Nephron progenitor cell (in vitro differentiated cells): ENCODE data around the gene ITIH5.

Source experiments
- DNase-seq: peaks from one replicate; pipeline ENCODE4 v3.0.0; 2021
- H3K27ac Mint-ChIP-seq: 2 replicates; pipeline ENCODE4 v1.8.0; 2021; ENCODE audit warnings: mild to moderate bottlenecking, moderate library complexity, mixed read lengths
- H3K27me3 Mint-ChIP-seq: 2 replicates; pipeline ENCODE4 v1.8.0; 2021; ENCODE audit warnings: mild to moderate bottlenecking, low read depth, mixed read lengths; ENCODE audit not compliant: poor library complexity
- H3K36me3 Mint-ChIP-seq: 2 replicates; pipeline ENCODE4 v1.8.0; 2021; ENCODE audit warnings: low read depth, mixed read lengths
- H3K4me1 Mint-ChIP-seq: 2 replicates; pipeline ENCODE4 v1.8.0; 2021; ENCODE audit warnings: mixed read lengths
- H3K4me3 Mint-ChIP-seq: 2 replicates; pipeline ENCODE4 v1.8.0; 2021; ENCODE audit warnings: mild to moderate bottlenecking, moderate library complexity, mixed read lengths
- H3K9me3 Mint-ChIP-seq: 2 replicates; pipeline ENCODE4 v1.8.0; 2021; ENCODE audit warnings: mild to moderate bottlenecking, moderate library complexity, mixed read lengths
- TF ChIP-seq, protein P1 (sequence below): fragments of 200-600 bp; sonication (generic); IDR thresholded peaks from 2 replicates; pipeline ENCODE4 v1.5.0; 2021; ENCODE audit warnings: antibody characterized with exemption

ITIH5 gene

DNA sequence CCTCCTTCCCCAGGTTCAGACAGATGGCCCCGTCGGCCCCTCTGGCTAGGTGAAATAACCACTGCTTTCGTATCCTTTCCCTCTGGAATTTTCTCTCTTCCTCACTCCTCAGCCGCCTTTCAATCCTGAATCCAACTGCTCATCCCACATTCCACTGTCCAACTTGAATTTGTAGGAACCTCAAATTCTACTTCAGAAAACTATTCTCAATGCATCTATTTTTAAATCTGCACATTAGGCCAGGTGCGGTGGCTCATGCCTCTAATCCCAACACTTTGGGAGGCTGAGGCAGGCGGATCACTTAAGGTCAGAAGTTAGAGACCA is 78.9 kb downstream of the ITIH5 start:
- TF ChIP-seq, protein P1, sequence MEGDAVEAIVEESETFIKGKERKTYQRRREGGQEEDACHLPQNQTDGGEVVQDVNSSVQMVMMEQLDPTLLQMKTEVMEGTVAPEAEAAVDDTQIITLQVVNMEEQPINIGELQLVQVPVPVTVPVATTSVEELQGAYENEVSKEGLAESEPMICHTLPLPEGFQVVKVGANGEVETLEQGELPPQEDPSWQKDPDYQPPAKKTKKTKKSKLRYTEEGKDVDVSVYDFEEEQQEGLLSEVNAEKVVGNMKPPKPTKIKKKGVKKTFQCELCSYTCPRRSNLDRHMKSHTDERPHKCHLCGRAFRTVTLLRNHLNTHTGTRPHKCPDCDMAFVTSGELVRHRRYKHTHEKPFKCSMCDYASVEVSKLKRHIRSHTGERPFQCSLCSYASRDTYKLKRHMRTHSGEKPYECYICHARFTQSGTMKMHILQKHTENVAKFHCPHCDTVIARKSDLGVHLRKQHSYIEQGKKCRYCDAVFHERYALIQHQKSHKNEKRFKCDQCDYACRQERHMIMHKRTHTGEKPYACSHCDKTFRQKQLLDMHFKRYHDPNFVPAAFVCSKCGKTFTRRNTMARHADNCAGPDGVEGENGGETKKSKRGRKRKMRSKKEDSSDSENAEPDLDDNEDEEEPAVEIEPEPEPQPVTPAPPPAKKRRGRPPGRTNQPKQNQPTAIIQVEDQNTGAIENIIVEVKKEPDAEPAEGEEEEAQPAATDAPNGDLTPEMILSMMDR, result no peak
- Mint-ChIP-seq H3K9me3 (no peaks in the 10 kb centered on the region), H3K27ac (no peak overlapping the region), H3K27me3 (peaks cover 18% of the 10 kb centered on the region), H3K4me1 (no peaks in the 10 kb centered on the region), H3K4me3 (no peak overlapping the region), H3K36me3 (no peaks in the 10 kb centered on the region)
- no peak for DNase-seq

GRCh38 chr10:7587168-7587864 is 79.5 kb downstream of the ITIH5 start:
- Mint-ChIP-seq H3K27me3 (peaks cover 18% of the 10 kb centered on the region), H3K4me3 (no peak overlapping the region), H3K36me3 (no peaks in the 10 kb centered on the region), H3K27ac (no peak overlapping the region), H3K4me1 (no peaks in the 10 kb centered on the region), H3K9me3 (no peaks in the 10 kb centered on the region)
- TF ChIP-seq, protein P1, result no peak
- no peak for DNase-seq

GRCh38 chr10:7585228-7585627 is 81.5 kb downstream of the ITIH5 start:
- DNase-seq, result no peak
- Mint-ChIP-seq H3K9me3 (no peaks in the 10 kb centered on the region), H3K36me3 (no peaks in the 10 kb centered on the region), H3K4me1 (no peaks in the 10 kb centered on the region), H3K4me3 (no peak overlapping the region), H3K27me3 (peaks cover 18% of the 10 kb centered on the region), H3K27ac (no peak overlapping the region)
- TF ChIP-seq, protein P1, result no peak

DNA sequence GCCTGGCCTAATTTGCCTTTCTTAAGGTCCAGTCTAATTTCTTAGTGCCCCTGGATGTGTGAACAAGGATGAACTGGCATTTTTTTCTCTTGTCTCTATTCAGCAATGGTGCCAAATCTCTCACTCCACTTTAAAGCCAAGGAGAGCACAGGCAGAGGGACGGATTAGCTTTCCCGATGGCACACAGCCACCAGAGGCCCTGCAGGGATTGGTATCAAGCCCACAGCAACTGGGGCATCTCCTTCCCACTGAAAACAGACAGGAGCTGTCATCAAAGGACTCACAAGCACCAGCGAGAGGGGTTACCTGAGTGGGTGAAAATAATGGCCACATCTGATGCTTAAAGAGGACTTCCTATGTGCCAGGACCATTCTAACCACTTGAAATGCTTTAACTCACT is 83.1 kb downstream of the ITIH5 start:
- no peaks in the 10 kb centered on the region for H3K9me3 Mint-ChIP-seq
- H3K36me3 Mint-ChIP-seq, result no peaks in the 10 kb centered on the region
- H3K4me1 Mint-ChIP-seq, result no peaks in the 10 kb centered on the region
- no peak overlapping the region for H3K27ac Mint-ChIP-seq
- peaks cover 19% of the 10 kb centered on the region for H3K27me3 Mint-ChIP-seq
- DNase-seq, result no peak
- TF ChIP-seq, protein P1, result no peak
- H3K4me3 Mint-ChIP-seq, result no peak overlapping the region

DNA sequence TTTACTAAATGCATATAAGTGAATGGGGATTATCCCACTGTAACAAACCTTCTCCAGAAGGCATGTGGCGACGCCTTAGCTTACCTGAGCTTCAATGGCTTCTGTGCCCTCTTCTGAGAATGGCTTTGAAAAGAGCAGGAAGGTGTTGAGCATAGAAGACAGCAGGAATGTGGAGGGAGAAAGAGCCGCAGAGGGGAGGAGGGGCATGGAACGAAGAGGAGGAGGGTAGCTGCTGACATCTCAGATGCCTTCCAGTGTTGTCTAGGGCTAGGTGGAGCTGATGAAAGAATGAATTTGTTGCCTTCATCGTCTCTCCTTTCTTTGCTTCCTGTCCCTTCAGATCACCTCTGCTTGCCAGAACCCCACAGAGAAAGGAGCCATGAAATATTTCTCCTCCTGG is 86.2 kb downstream of the ITIH5 start:
- H3K27ac Mint-ChIP-seq, result no peak overlapping the region
- no peaks in the 10 kb centered on the region for H3K36me3 Mint-ChIP-seq
- no peak for DNase-seq
- H3K4me1 Mint-ChIP-seq, result peaks cover 5% of the 10 kb centered on the region
- no peaks in the 10 kb centered on the region for H3K9me3 Mint-ChIP-seq
- TF ChIP-seq, protein P1, result no peak
- no peak overlapping the region for H3K4me3 Mint-ChIP-seq
- peaks cover 14% of the 10 kb centered on the region for H3K27me3 Mint-ChIP-seq

DNA sequence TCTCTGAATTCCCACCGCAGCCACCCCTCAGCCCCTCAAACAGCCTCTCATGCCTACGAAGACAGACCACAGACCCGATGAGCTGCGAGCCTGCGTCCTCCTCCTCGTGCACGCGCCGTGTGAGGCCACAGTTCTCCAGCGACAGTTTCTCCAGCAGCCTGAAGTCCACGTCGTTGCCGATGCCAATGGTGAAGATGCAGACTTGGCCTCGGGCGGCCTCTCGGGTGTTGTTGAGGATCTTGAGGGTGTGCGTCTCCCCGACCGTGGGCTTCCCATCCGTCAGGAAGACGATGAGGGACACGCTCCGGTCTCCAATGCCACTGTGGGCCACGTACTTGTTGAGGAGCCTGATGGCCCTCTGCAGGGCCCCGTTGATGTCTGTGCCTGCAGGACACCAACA is 87.1 kb downstream of the ITIH5 start:
- no peak for DNase-seq
- TF ChIP-seq, protein P1, result no peak
- no peaks in the 10 kb centered on the region for H3K36me3 Mint-ChIP-seq
- peaks cover 12% of the 10 kb centered on the region for H3K27me3 Mint-ChIP-seq
- H3K9me3 Mint-ChIP-seq, result no peaks in the 10 kb centered on the region
- peaks cover 5% of the 10 kb centered on the region for H3K4me1 Mint-ChIP-seq
- H3K4me3 Mint-ChIP-seq, result no peak overlapping the region
- H3K27ac Mint-ChIP-seq, result no peak overlapping the region
